Dendritic cell treated with granulocyte-macrophage colony-stimulating factor and Interleukin-4, amounts not matched to agents 40 ng/mL and 50 ng/mL, for 4 days (primary cell): ENCODE measurements around the gene SOCS7.

Source experiments
- H3K27ac Mint-ChIP-seq: one replicate; pipeline ENCODE4 v1.8.0; 2022; ENCODE audit warnings: mild to moderate bottlenecking, mixed read lengths
- H3K27me3 Mint-ChIP-seq: one replicate; pipeline ENCODE4 v1.8.0; 2022; ENCODE audit warnings: mild to moderate bottlenecking, mixed read lengths
- H3K36me3 Mint-ChIP-seq: one replicate; pipeline ENCODE4 v1.8.0; 2022; ENCODE audit warnings: low read depth, mixed read lengths
- H3K4me1 Mint-ChIP-seq: one replicate; pipeline ENCODE4 v1.8.0; 2022; ENCODE audit warnings: low read depth, mixed read lengths
- H3K4me3 Mint-ChIP-seq: one replicate; pipeline ENCODE4 v1.8.0; 2022; ENCODE audit warnings: mild to moderate bottlenecking, moderate library complexity, mixed read lengths
- H3K9me3 Mint-ChIP-seq: one replicate; pipeline ENCODE4 v1.8.0; 2022; ENCODE audit warnings: mixed read lengths
- intact Hi-C: fragments of 100-400 bp; cut with micrococcal nuclease; formaldehyde crosslinking; loops from one replicate; pipeline ENCODE4 v1.15.0; 2022

SOCS7 gene

GRCh38 chr17:38351412-38352222 lies at the start of gene SOCS7:
Gene SOCS7 (plus strand): TSS chr17:38351844. CDS start chr17:38352053, 209 bp downstream.
- Mint-ChIP-seq H3K36me3 (no peaks in the 10 kb centered on the region), H3K27ac (peak within 1 kb of the TSS; percentile 93), H3K4me1 (peaks cover 55% of the 10 kb centered on the region), H3K27me3 (no peaks in the 10 kb centered on the region), H3K4me3 (peak within 1 kb of the TSS; percentile 82), H3K9me3 (no peaks in the 10 kb centered on the region)
- intact Hi-C loops: loop anchor here (10.0 kb wide), 1 partner anchor 313 kb away; no protein-coding TSS in a partner anchor

GRCh38 chr17:38315497-38315896 lies 36.1 kb upstream of the SOCS7 start:
- Mint-ChIP-seq H3K36me3 (peaks cover 75% of the 10 kb centered on the region), H3K4me1 (peaks cover 6% of the 10 kb centered on the region), H3K27me3 (no peaks in the 10 kb centered on the region), H3K27ac (no peak overlapping the region), H3K4me3 (no peak overlapping the region), H3K9me3 (no peaks in the 10 kb centered on the region)
- intact Hi-C loops: no loop called here

GRCh38 chr17:38317081-38317480 lies 34.6 kb upstream of the SOCS7 start:
- H3K27me3 Mint-ChIP-seq: no peaks in the 10 kb centered on the region
- no peak overlapping the region for H3K4me3 Mint-ChIP-seq
- no peak overlapping the region for H3K27ac Mint-ChIP-seq
- H3K36me3 Mint-ChIP-seq: peaks cover 77% of the 10 kb centered on the region
- peaks cover 15% of the 10 kb centered on the region for H3K4me1 Mint-ChIP-seq
- H3K9me3 Mint-ChIP-seq: no peaks in the 10 kb centered on the region
- intact Hi-C loops: no loop called here

- intact Hi-C loops: no loop called here
- Mint-ChIP-seq H3K4me3 (no peak overlapping the region), H3K36me3 (peaks cover 70% of the 10 kb centered on the region), H3K4me1 (peaks cover 24% of the 10 kb centered on the region), H3K9me3 (no peaks in the 10 kb centered on the region), H3K27me3 (no peaks in the 10 kb centered on the region), H3K27ac (peak overlapping the region; percentile 18)
Measured at GRCh38 chr17:38320482-38320881, 31.2 kb upstream of the SOCS7 start.

- intact Hi-C loops: no loop called here
- peaks cover 53% of the 10 kb centered on the region for H3K36me3 Mint-ChIP-seq
- no peak overlapping the region for H3K4me3 Mint-ChIP-seq
- H3K27me3 Mint-ChIP-seq: no peaks in the 10 kb centered on the region
- H3K9me3 Mint-ChIP-seq: no peaks in the 10 kb centered on the region
- H3K27ac Mint-ChIP-seq: no peak overlapping the region
- H3K4me1 Mint-ChIP-seq: peaks cover 41% of the 10 kb centered on the region
Measured at GRCh38 chr17:38322156-38322779, 29.4 kb upstream of the SOCS7 start.

- Mint-ChIP-seq H3K27ac (no peak overlapping the region), H3K4me1 (peaks cover 46% of the 10 kb centered on the region), H3K36me3 (peaks cover 47% of the 10 kb centered on the region), H3K27me3 (no peaks in the 10 kb centered on the region), H3K4me3 (no peak overlapping the region), H3K9me3 (no peaks in the 10 kb centered on the region)
- intact Hi-C loops: no loop called here
Measured at GRCh38 chr17:38322897-38323296, 28.7 kb upstream of the SOCS7 start.

- Mint-ChIP-seq H3K27me3 (peaks cover 5% of the 10 kb centered on the region), H3K36me3 (peaks cover 38% of the 10 kb centered on the region), H3K4me1 (peaks cover 46% of the 10 kb centered on the region), H3K9me3 (no peaks in the 10 kb centered on the region), H3K4me3 (no peak overlapping the region), H3K27ac (no peak overlapping the region)
- intact Hi-C loops: no loop called here
Measured at GRCh38 chr17:38324141-38324697, 27.4 kb upstream of the SOCS7 start.

GRCh38 chr17:38324772-38325171 lies 26.9 kb upstream of the SOCS7 start:
- H3K4me3 Mint-ChIP-seq: no peak overlapping the region
- peaks cover 5% of the 10 kb centered on the region for H3K27me3 Mint-ChIP-seq
- H3K4me1 Mint-ChIP-seq: peaks cover 46% of the 10 kb centered on the region
- intact Hi-C loops: no loop called here
- H3K36me3 Mint-ChIP-seq: peaks cover 33% of the 10 kb centered on the region
- H3K9me3 Mint-ChIP-seq: no peaks in the 10 kb centered on the region
- no peak overlapping the region for H3K27ac Mint-ChIP-seq

- peaks cover 41% of the 10 kb centered on the region for H3K4me1 Mint-ChIP-seq
Measured at GRCh38 chr17:38325221-38325851, 26.3 kb upstream of the SOCS7 start.

GRCh38 chr17:38326996-38327792 lies 24.4 kb upstream of the SOCS7 start:
- Mint-ChIP-seq H3K27ac (peak overlapping the region; percentile 83), H3K4me1 (peaks cover 31% of the 10 kb centered on the region), H3K36me3 (peaks cover 16% of the 10 kb centered on the region), H3K27me3 (peaks cover 5% of the 10 kb centered on the region), H3K4me3 (peak overlapping the region; percentile 25), H3K9me3 (no peaks in the 10 kb centered on the region)
- intact Hi-C loops: no loop called here

More at GRCh38 chr17:38325221-38325851, 26.3 kb upstream of the SOCS7 start:
- no peaks in the 10 kb centered on the region for H3K9me3 Mint-ChIP-seq
- intact Hi-C loops: no loop called here
- H3K27me3 Mint-ChIP-seq: peaks cover 5% of the 10 kb centered on the region
- peaks cover 33% of the 10 kb centered on the region for H3K36me3 Mint-ChIP-seq
- no peak overlapping the region for H3K27ac Mint-ChIP-seq
- H3K4me3 Mint-ChIP-seq: no peak overlapping the region

- Mint-ChIP-seq H3K36me3 (peaks cover 10% of the 10 kb centered on the region), H3K27me3 (peaks cover 5% of the 10 kb centered on the region), H3K4me1 (peaks cover 31% of the 10 kb centered on the region), H3K4me3 (no peak overlapping the region), H3K9me3 (no peaks in the 10 kb centered on the region), H3K27ac (peak overlapping the region; percentile 14)
- intact Hi-C loops: no loop called here
Measured at GRCh38 chr17:38327936-38328335, 23.7 kb upstream of the SOCS7 start.

GRCh38 chr17:38328620-38329019 lies 23.0 kb upstream of the SOCS7 start:
- H3K27ac Mint-ChIP-seq: no peak overlapping the region
- peaks cover 5% of the 10 kb centered on the region for H3K27me3 Mint-ChIP-seq

GRCh38 chr17:38329284-38329683 lies 22.4 kb upstream of the SOCS7 start:
- no peak overlapping the region for H3K4me3 Mint-ChIP-seq
- H3K27ac Mint-ChIP-seq: no peak overlapping the region
- intact Hi-C loops: no loop called here
- peaks cover 31% of the 10 kb centered on the region for H3K4me1 Mint-ChIP-seq
- no peaks in the 10 kb centered on the region for H3K9me3 Mint-ChIP-seq
- no peaks in the 10 kb centered on the region for H3K36me3 Mint-ChIP-seq
- H3K27me3 Mint-ChIP-seq: peaks cover 5% of the 10 kb centered on the region

More at GRCh38 chr17:38328620-38329019, 23.0 kb upstream of the SOCS7 start:
- Mint-ChIP-seq H3K9me3 (no peaks in the 10 kb centered on the region), H3K4me1 (peaks cover 31% of the 10 kb centered on the region), H3K36me3 (peaks cover 3% of the 10 kb centered on the region), H3K4me3 (no peak overlapping the region)
- intact Hi-C loops: no loop called here
